SK-N-SH treated with all-trans-retinoic acid at 6 μM for 48 hours (cell line): ENCODE results near the gene SPACA6.

Experiments
- BACH2 ChIP-seq: fragments of 250-450 bp; sonication (Bioruptor Pico); IDR thresholded peaks from 2 replicates; pipeline ENCODE4 v1.9.0; 2021; ENCODE audit warnings: mild to moderate bottlenecking, borderline replicate concordance
- CREB5 ChIP-seq: fragments of 250-450 bp; sonication (Bioruptor Pico); IDR thresholded peaks from 2 replicates; pipeline ENCODE4 v1.5.1; 2020; ENCODE audit warnings: low read depth, mild to moderate bottlenecking, moderate library complexity
- CSDC2 ChIP-seq: fragments of 250-450 bp; sonication (Bioruptor Pico); IDR thresholded peaks from 2 replicates; pipeline ENCODE4 v1.5.0; 2020; ENCODE audit warnings: mild to moderate bottlenecking, moderate library complexity
- ISL1 ChIP-seq: fragments of 250-450 bp; sonication (Bioruptor Pico); IDR thresholded peaks from 2 replicates; pipeline ENCODE4 v2.1.2; 2022; ENCODE audit warnings: mild to moderate bottlenecking, moderate library complexity
- PATZ1 ChIP-seq: fragments of 250-450 bp; sonication (Bioruptor Pico); IDR thresholded peaks from 2 replicates; pipeline ENCODE4 v1.8.0; 2020; ENCODE audit warnings: mild to moderate bottlenecking, moderate library complexity, borderline replicate concordance
- POU6F1 ChIP-seq: fragments of 250-450 bp; sonication (Bioruptor Pico); IDR thresholded peaks from 2 replicates; pipeline ENCODE4 v1.8.0; 2021; ENCODE audit warnings: low read depth, mild to moderate bottlenecking, moderate library complexity, borderline replicate concordance
- SNAI2 ChIP-seq: fragments of 250-450 bp; sonication (Bioruptor Pico); IDR thresholded peaks from 2 replicates; pipeline ENCODE4 v1.5.0; 2020; ENCODE audit warnings: mild to moderate bottlenecking, moderate library complexity
- TCF4 ChIP-seq: fragments of 250-450 bp; sonication (Bioruptor Pico); IDR thresholded peaks from 2 replicates; pipeline ENCODE4 v1.8.0; 2021; ENCODE audit warnings: mild to moderate bottlenecking, moderate library complexity, borderline replicate concordance
- TOX ChIP-seq: fragments of 250-450 bp; sonication (Bioruptor Pico); IDR thresholded peaks from 2 replicates; pipeline ENCODE4 v1.8.0; 2021; ENCODE audit warnings: mild to moderate bottlenecking, moderate library complexity, borderline replicate concordance
- ZFP3 ChIP-seq: fragments of 250-450 bp; sonication (Bioruptor Pico); IDR thresholded peaks from 2 replicates; pipeline ENCODE4 v1.5.0; 2020; ENCODE audit warnings: mild to moderate bottlenecking, moderate library complexity
- ZNF565 ChIP-seq: fragments of 450-650 bp; formaldehyde crosslinking; conservative IDR thresholded peaks from 2 replicates; pipeline ENCODE4 v1.5.0; 2020; ENCODE audit warnings: low read depth, mild to moderate bottlenecking, moderate library complexity
- ZNF70 ChIP-seq: fragments of 450-650 bp; formaldehyde crosslinking; IDR thresholded peaks from 2 replicates; pipeline ENCODE4 v1.5.0; 2020; ENCODE audit warnings: mild to moderate bottlenecking, moderate library complexity
- ZNF8 ChIP-seq: fragments of 450-650 bp; formaldehyde crosslinking; IDR thresholded peaks from 2 replicates; pipeline ENCODE4 v1.5.0; 2020; ENCODE audit warnings: mild to moderate bottlenecking, moderate library complexity

- no peak for TF ChIP-seq ZFP3 (CRISPR knock-in tag)
- no peak for TF ChIP-seq CREB5 (CRISPR knock-in tag)
- TF ChIP-seq TOX (CRISPR knock-in tag): no peak
- TF ChIP-seq PATZ1 (CRISPR knock-in tag): no peak
- TF ChIP-seq ZNF565: no peak
- no peak for TF ChIP-seq ZNF8 (CRISPR knock-in tag)
- no peak for TF ChIP-seq CSDC2
- no peak for TF ChIP-seq ISL1
- TF ChIP-seq SNAI2 (CRISPR knock-in tag): no peak
- TF ChIP-seq POU6F1 (CRISPR knock-in tag): no peak
- no peak for TF ChIP-seq TCF4
- TF ChIP-seq ZNF70: no peak
- TF ChIP-seq BACH2 (CRISPR knock-in tag): no peak
Measured at GRCh38 chr19:51713319-51714285, 20.5 kb downstream of the SPACA6 start.
